Subcutaneous preadipocyte (primary cell): Measurements from ENCODE around the gene SDK2. TPM values are rescaled to one million over a fixed set of nuclear protein-coding genes. Genes with fewer than 3 reads are reported as not detected.

Experiments
- total RNA-seq: library from RNA; depleted of rRNA; stranded (reverse); fragments of >200 nt; gene quantifications from 2 replicates; pipeline ENCODE4 v1.2.3, GENCODE V29; 2012

The SDK2 gene
- under 0.01 and 0.37 TPM in 2 replicates for total RNA-seq

GRCh38 chr17:73644145-73645049, at the start of gene SDK2:
TSS of gene SDK2 (minus strand) at chr17:73644445. CDS start at chr17:73644088, 357 bp downstream.

GRCh38 chr17:73311781-73312641, 332.2 kb downstream of the SDK2 start, which contains the start of gene CDC42EP4:
TSS of gene CDC42EP4 (minus strand) at chr17:73312001. CDS start at chr17:73286500, 25,501 bp downstream.

